Right renal pelvis (tissue), 4 donors: ENCODE data around the gene MRPL1. TPM values are rescaled to one million over a fixed set of nuclear protein-coding genes. Genes with fewer than 3 reads are reported as not detected.
"Not testable (repeated sequence)": the region's sequence is repeated elsewhere in the genome, so short reads cannot be mapped to it uniquely, and the experiment has no call there.

Experiments used
- DNase-seq, 4 donors: peaks; one replicate each; pipeline ENCODE4 v3.0.0-alpha.2; 2013; ENCODE audit warnings: low read depth in 4 of 4, low spot score in 3 of 4, missing footprints in 1 of 4
- polyA plus RNA-seq, 4 donors: library from polyadenylated mRNA; unstranded; fragments of 120-200 nt; gene quantifications; one replicate each; pipeline ENCODE4 v1.2.1, GENCODE V29; 2013; ENCODE audit not compliant: insufficient read length in 4 of 4

Gene MRPL1
- polyA plus RNA-seq, 4 donors: 56.3 to 62.0 (median 59.0) TPM

- DNase-seq: no peak
Observed at GRCh38 chr4:77911091-77911490, 48.5 kb downstream of the MRPL1 start.

DNA sequence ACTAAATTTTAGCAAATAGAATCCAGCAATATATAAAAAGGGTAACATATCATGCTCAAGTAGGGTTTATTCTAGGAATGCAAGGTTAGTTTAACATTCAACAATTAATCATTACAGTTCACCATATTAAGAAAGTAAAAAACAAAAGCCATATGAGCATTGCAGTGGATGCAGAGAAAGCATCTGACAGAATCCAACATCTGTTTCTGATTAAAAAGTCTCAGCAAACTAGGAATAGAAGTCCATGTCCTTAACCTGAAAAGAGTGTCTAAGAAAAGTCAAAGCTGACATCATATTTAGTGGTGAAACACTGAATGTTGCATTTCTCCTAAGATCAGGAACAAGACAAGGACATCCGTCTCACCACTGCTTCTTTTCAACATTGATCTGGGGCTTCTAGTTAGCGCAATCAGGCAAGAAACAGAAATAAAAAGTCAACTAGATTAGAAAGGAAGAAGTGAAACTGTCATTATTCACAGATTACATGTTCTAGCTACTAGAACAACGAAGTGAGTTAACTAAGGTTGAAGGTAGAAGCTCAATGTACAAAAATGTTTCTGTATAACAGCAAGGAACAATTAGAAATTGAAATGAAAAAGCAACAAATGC is 49.3 kb downstream of the MRPL1 start:
- DNase-seq: no peak

GRCh38 chr4:77913348-77913747 is 50.7 kb downstream of the MRPL1 start:
- no peak for DNase-seq

GRCh38 chr4:77917075-77917474 is 54.4 kb downstream of the MRPL1 start:
- DNase-seq: no peak

- no peak for DNase-seq
Observed at GRCh38 chr4:77917601-77918000, 55.0 kb downstream of the MRPL1 start.

DNA sequence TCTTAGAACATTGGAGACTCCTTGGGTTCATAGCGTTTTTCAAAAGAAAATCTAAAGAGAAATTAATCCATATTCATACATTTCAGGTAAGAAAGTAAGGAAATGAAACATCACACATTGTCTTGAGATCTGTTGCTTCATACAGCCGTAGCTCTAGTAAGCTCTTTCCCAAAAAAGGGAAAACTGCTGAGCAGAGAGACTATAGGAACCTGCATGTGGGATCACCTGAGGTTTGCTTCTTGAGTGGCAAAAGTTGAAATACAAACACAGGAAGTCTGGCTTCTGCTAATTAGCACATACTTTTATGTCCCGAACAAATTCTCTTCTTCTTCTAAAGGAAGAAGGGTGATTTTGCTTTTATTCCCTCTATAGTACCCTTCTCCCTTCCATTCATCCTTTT is 57.7 kb downstream of the MRPL1 start:
- no peak for DNase-seq

DNA sequence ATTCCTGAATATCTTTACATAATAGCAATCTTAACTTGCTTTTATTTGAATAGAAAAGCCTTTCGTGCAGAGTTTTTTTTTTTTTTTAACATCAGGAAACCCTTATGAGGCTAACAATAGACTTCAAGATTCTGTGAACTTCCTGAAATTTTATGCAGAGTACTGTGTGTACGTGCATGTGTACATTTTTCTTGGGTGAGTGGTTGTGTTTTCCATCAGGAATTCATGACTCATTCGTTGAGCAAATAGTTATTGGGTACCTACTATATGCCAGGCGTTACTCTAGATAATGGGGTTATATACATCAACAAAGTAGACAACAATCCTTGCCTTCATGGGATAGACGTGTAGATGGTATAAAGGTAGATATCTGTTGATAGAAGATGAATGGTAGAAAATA is 59.1 kb downstream of the MRPL1 start:
- DNase-seq: no peak

- no peak for DNase-seq
Observed at GRCh38 chr4:77922158-77923094, 59.8 kb downstream of the MRPL1 start.

GRCh38 chr4:77927991-77928925 is 65.6 kb downstream of the MRPL1 start:
- no peak for DNase-seq

- no peak for DNase-seq
Observed at GRCh38 chr4:77930154-77930639, 67.6 kb downstream of the MRPL1 start.

DNA sequence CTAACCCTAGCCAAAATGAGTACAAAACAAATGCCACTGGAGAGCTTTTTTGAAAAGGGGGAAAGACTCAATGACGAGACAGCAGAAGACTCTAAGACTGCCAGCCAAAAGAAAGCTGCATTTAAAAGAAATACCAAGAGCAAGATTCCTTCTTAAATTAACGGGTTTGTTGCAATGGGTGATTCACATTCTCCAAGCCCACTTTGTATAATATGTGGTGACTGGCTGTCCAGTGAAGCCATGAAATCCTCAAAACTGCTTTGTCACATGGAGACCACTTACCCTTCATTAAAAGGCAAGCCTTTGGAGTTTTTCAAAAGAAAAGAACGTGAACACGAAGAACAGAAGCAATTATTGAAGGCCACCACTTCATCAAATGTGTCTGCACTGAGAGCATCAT is 68.2 kb downstream of the MRPL1 start:
- no peak for DNase-seq

- DNase-seq: no peak
Observed at GRCh38 chr4:77931452-77932135, 69.0 kb downstream of the MRPL1 start.

DNA sequence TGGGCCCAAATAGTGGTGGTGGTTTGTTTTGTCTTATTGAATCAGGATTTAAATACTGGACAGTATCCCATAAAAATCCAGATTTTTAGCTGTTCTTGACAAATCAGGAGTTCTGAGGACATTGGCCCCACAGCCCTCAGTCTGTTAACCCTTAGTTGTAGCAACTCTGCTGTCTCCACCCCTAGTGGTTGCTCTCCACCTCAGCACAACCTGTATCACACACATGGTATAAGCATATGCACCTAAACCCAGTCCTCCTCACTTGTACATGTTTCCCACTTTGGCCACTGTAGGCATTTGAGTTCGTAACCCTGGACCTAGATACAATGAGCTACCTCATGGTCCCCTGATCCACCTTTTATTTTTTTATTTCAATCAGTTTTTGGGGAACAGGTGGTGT is 75.9 kb downstream of the MRPL1 start:
- DNase-seq: no peak

DNA sequence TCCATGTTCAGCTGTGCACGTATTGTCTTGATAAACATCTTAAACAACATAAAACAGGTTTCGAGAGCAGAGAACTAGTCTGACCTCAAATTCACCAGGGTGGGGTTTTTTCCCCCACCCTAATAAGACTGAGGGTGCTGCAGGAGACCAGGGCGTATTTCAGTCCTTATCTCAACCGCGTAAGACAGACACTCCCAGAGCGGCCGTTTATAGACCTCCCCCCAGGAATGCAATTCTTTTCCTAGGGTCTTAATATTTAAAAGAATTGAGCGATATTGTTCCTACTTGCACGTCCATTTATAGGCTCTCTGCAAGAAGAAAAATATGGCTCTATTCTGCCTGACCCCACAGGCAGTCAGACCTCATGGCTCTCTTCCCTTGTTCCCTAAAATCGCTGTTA is 83.3 kb downstream of the MRPL1 start:
- not testable (repeated sequence) for DNase-seq

GRCh38 chr4:77950203-77950602 is 87.6 kb downstream of the MRPL1 start:
- DNase-seq: no peak

DNA sequence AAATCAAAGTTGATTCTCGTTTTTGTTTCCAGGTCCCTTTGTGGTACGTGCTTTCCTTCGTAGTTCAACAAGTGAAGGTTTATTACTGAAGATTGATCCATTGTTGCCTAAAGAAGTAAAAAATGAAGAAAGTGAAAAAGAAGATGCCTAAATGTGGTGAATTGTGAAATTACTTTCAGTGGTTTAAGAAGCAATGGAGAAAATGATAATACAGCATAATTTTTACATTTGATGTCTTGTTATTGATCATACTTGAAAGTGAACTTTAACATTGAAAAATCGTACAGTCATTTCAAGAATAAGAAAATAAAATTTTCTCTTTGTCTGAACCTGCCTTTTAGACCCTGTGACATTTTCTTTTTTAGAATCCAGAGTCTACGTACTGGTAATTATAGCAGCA is 89.8 kb downstream of the MRPL1 start:
- no peak for DNase-seq

DNA sequence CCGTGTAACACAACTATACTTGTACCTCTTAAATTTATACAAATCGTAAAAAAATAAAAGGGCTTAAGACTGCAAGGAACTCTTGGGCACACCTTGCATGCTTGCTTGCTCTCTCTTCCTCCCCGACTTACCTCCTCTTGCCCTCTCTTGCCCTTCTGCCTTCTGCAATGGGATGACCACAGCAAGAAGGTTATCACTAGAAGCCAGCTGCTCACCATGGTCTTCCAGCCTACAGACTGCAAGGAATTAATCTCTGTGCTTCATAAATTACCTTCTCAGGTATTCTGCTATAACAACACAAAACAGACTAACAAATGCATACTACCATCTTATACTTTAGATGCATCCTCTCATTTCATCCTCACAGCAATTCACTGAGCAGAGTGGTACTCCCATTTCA is 92.1 kb downstream of the MRPL1 start:
- no peak for DNase-seq

DNA sequence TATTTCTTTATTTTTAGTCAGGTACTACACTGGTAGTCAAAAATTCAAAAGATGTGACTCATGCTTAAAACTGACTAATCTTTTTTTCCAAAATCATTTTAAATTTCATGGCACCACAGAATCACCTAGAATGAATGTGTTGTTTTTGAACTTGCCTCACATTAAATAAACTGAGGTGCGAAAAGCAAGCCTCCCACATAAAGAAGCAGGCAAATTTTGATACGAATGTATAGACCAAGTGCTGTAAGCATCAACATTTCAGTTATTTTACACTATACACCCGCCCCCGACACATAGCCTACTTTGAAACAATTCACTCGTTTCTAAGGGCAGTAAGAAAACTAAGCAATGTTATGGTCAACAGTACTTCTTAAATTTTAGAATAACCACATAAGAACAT is 94.3 kb downstream of the MRPL1 start:
- DNase-seq: no peak

DNA sequence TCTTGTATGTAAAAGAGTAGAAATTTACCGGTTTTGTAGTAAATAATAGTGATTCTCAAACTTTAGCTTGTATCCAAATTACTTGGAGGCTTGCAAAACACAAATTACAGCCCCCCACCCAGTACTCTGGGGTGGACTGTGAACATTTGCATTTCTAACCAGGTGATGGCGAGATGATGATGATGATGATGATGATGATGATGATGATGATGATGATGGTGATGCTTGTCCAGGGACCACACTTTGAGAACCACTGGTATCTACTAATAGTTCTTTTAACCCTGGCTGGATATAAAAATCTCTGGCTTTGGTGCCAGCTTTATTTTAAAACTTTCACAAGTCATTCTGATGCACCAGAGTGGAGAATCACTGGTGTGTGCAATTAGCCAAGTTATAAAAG is 96.3 kb downstream of the MRPL1 start:
- no peak for DNase-seq
